VCaP (cell line): ENCODE data around the gene LCE1E.

Source experiments
- H3K27ac ChIP-seq: fragments of 450-650 bp; 2 replicates; pipeline ENCODE4 v1.5.1; 2017
- TF ChIP-seq, protein P1 (sequence below): fragments of 450-650 bp; conservative IDR thresholded peaks from 2 replicates; pipeline ENCODE4 v1.5.1; 2017; ENCODE audit warnings: mild to moderate bottlenecking, moderate library complexity

The LCE1E gene, protein sequence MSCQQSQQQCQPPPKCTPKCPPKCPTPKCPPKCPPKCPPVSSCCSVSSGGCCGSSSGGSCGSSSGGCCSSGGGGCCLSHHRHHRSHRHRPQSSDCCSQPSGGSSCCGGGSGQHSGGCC

DNA sequence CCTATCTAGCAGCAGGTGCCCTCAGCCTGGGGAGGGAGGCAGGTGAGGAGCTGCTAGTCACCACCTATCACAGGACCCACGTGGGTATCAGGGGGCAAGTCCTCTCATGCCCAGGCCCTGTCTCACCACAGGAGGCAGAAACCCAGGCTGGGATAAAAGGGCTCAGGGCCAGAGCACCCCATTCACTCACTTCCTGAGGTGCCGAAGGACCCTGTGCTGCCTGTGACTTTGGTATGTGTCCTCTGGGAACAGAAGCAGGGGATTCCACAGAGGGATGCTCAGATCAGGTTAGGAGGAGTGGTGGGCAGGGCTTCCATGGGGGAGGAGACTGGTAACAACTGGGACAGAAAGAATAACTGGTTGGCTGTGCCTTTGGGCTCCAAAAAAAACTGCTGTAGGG, at the start of gene LCE1E:
Gene LCE1E, plus strand, starts transcription at position 181 of the 400 bp plus-strand sequence. CDS start 1,043 bp downstream, outside the sequence.
- peak within 1 kb of the TSS; percentile 41; the same call in 1 of the 2 replicates for H3K27ac ChIP-seq
- TF ChIP-seq, protein P1, sequence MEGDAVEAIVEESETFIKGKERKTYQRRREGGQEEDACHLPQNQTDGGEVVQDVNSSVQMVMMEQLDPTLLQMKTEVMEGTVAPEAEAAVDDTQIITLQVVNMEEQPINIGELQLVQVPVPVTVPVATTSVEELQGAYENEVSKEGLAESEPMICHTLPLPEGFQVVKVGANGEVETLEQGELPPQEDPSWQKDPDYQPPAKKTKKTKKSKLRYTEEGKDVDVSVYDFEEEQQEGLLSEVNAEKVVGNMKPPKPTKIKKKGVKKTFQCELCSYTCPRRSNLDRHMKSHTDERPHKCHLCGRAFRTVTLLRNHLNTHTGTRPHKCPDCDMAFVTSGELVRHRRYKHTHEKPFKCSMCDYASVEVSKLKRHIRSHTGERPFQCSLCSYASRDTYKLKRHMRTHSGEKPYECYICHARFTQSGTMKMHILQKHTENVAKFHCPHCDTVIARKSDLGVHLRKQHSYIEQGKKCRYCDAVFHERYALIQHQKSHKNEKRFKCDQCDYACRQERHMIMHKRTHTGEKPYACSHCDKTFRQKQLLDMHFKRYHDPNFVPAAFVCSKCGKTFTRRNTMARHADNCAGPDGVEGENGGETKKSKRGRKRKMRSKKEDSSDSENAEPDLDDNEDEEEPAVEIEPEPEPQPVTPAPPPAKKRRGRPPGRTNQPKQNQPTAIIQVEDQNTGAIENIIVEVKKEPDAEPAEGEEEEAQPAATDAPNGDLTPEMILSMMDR: no peak

DNA sequence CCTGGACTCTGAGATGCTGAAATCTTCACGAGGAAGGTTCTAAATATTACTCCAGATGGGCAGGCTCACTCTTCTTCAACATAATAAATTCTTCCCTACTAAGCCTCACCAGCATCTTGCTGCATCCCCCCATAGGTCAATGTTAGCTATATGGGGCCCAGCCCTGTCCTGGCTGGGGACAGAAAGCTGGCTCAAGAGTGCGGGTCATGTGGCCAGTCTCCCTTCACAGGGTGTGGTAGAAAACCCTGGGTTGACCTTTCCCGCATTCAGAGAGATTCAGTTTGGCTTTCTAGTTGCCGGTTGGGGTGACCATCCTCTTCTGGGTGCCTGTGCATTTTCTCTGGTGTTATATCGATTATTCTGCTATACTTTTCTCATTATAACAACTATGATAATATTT, 48.1 kb upstream of the LCE1E start:
- no peak overlapping the region for H3K27ac ChIP-seq
- TF ChIP-seq, protein P1: no peak

DNA sequence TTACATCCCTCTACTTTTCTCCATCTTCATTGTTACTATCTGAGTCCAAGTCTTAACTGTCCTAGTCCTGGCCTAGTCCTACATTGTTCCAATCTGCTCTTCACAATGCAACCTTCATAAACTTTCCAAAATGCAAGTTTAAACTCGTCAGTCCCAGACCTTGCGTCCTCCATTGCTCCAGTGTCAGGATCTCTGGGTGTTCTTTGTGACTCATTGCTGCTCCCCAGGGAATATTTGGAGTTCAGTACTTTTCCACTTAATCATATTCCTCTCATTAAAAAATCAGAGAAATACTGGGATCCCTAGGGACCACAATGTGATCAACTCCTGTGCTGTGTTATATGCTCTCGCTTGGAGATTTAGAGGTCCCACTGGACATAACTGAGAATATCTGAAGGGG, 46.2 kb upstream of the LCE1E start:
- TF ChIP-seq, protein P1: no peak
- no peak overlapping the region for H3K27ac ChIP-seq

GRCh38 chr1:152741656-152742055, 44.4 kb upstream of the LCE1E start:
- TF ChIP-seq, protein P1: no peak
- H3K27ac ChIP-seq: no peak overlapping the region

DNA sequence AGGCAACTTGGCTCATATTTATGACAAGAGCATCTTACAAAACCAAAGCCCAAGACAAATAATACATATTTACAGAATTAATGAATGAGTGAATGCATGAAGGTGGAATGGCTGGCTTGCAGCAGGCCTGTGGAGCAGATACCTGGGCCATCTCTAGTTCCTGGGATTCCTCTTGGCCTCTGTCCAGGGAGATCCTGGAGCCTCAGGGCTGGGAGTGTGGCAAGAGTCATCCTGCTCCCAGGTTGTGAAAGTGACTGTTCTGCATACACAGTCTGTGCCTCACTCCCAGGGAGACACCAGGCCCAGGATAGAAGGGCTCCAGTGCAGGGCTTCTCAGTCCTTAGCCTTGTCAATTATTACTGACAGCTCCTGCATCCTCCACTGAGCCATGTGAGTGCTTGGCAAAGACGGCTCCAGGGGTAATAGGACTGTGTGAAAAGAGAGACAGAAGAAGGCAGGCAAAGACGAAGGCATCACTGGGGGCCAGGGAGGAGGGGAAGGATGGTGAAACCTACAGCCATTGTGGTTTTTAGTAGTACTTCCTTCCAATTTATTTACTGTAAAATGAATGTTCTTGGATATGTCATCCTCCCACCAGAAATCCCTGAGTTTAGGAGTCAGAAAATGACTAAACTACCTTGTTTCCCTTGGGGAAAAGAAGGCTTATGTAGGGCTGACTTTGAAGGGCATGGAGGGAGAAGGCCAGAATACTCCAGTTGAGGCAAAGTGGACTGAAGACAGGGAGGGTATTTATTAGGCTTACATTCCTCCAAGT, 42.5 kb upstream of the LCE1E start:
- no peak overlapping the region for H3K27ac ChIP-seq
- TF ChIP-seq, protein P1: no peak

GRCh38 chr1:152745289-152745704, 40.8 kb upstream of the LCE1E start:
- no peak overlapping the region for H3K27ac ChIP-seq
- TF ChIP-seq, protein P1: peak; percentile 65

DNA sequence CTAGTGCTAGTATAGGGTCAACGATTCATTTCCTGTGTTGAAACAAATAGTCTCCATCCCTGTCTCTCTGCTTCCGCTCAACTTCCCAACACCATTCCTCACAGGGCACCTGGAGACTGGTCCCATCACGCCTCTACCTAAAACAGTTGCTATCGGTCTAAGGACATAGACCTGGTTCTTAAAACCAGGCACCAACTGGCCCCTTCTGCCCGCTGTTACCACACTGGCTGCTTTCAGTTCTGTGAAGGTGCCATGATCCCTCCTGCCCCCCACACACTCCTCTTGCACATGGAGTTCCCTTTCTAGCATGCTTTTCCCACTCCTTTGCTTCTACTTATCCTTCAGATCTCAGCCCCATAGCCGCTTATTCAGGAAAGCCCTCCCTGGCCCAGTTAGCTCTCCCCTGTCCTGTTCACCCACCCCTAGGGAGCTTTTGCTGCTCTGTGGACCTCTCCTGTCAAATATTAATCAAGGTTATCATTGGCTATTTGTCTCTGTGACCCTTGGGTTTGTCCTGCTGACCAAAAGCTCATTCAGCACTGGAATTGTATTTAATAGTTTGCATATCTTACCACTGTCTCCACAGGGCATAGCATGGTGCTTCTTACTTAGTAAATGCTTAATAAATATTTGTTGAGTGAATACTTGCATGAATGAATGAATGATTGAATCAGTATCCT, 40.2 kb upstream of the LCE1E start:
- TF ChIP-seq, protein P1: no peak
- no peak overlapping the region for H3K27ac ChIP-seq
